Stimulated activated CD8-positive, alpha-beta memory T cell treated with anti-CD3 and anti-CD28 coated beads, Interleukin-4, amount 100 ng/mL, for 1 hour (primary cell): ENCODE data around the gene DTWD2.

Source experiments
- DNase-seq, 2 donors: peaks; one replicate each; pipeline ENCODE4 v3.0.0-alpha.2; 2020; ENCODE audit warnings: low read depth in 2 of 2, low spot score in 1 of 2

The DTWD2 gene

GRCh38 chr5:118789366-118789765 lies 199.0 kb downstream of the DTWD2 start:
- no peak for DNase-seq

GRCh38 chr5:118788351-118788750 lies 200.0 kb downstream of the DTWD2 start:
- no peak for DNase-seq
